ENCODE results near the gene IQGAP2.

IQGAP2 gene

DNA sequence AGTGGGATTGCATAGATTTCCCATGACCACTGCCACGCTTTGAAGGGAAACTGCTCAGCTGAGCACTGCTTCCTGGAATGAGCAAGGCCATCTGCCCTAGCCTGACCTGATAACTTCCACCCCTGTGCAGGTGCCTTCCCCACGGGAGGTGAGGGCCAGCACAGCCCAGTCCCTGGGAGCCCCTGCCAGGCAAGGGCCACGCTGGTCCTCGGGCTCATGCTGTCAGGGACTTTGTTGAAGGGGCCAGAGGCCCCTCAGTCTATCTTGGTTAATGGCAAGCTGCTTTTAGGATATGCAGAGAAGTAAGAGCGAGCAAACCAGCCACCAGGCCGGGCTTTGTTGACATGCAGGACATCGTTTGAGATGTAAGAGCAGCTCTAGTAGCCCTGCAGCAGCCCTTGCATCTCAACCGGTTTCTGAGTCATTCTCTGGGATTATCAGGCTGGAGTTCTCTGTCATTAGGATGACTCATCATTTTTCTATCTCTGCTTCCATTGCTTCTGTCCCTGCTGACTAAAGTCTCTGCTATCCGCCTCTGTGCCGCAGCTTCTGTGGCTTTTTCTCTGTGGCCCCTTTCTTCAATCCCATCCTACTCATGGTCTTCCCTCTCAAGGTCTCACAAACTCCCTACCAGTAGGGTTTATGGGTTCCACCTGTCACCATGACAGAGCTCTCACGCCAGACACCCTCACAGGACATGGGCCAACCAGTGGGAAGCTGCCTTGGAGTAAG is 30.6 kb upstream of the IQGAP2 start:
- Histone ChIP-seq H3K27ac (ENCODE audit: low read length) (no peak overlapping the region), H3K27me3 (ENCODE audit: control insufficient read depth in 1 of 2, insufficient read depth in 2 of 2, low read length in 2 of 2) (no peaks in the 10 kb centered on the region), H3K4me1 (ENCODE audit: control insufficient read depth, insufficient read depth, low read length) (no peaks in the 10 kb centered on the region), H3K9ac (ENCODE audit: low read length in 2 of 2) (no peak overlapping the region), H3K36me3 (ENCODE audit: control insufficient read depth in 2 of 2, insufficient read depth in 2 of 2, low read length in 2 of 2) (no peaks in the 10 kb centered on the region), H3K4me3 (ENCODE audit: low read length in 2 of 2) (no peak overlapping the region), H3K9me3 (ENCODE audit: control insufficient read depth in 2 of 2, low read length in 2 of 2) (no peaks in the 10 kb centered on the region)

GRCh38 chr5:76376148-76376865 is 26.8 kb upstream of the IQGAP2 start:
- Histone ChIP-seq H3K36me3 (ENCODE audit: control insufficient read depth in 2 of 2, insufficient read depth in 2 of 2, low read length in 2 of 2) (no peaks in the 10 kb centered on the region), H3K9ac (ENCODE audit: low read length in 2 of 2) (no peak overlapping the region), H3K27ac (ENCODE audit: low read length) (no peak overlapping the region)

DNA sequence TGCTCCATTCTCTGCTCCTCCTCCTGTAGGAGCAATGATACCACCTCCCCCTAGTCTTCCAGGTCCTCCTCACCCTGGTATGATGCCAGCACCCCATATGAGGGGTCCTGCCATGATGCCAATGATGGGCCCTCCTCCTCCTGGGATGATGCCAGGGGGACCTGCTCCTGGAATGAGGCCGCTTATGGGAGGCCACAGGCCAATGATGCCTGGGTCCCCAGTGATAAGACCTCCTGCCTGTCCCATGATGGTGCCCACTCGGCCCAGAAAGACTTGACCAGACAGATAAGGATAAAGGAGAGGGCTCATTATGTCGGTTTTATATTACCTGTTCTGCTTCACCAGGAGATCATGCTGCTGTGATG is 26.2 kb upstream of the IQGAP2 start:
- Histone ChIP-seq H3K36me3 (ENCODE audit: control insufficient read depth in 2 of 2, insufficient read depth in 2 of 2, low read length in 2 of 2) (no peaks in the 10 kb centered on the region), H3K27ac (ENCODE audit: low read length) (no peak overlapping the region), H3K4me3 (ENCODE audit: low read length in 2 of 2) (no peak overlapping the region), H3K4me1 (ENCODE audit: control insufficient read depth, insufficient read depth, low read length) (no peaks in the 10 kb centered on the region), H3K9ac (ENCODE audit: low read length in 2 of 2) (no peak overlapping the region), H3K9me3 (ENCODE audit: control insufficient read depth in 2 of 2, low read length in 2 of 2) (no peaks in the 10 kb centered on the region), H3K27me3 (ENCODE audit: control insufficient read depth in 1 of 2, insufficient read depth in 2 of 2, low read length in 2 of 2) (no peaks in the 10 kb centered on the region)

More at GRCh38 chr5:76376148-76376865, 26.8 kb upstream of the IQGAP2 start:
- Histone ChIP-seq H3K4me1 (ENCODE audit: control insufficient read depth, insufficient read depth, low read length) (no peaks in the 10 kb centered on the region), H3K9me3 (ENCODE audit: control insufficient read depth in 2 of 2, low read length in 2 of 2) (no peaks in the 10 kb centered on the region), H3K27me3 (ENCODE audit: control insufficient read depth in 1 of 2, insufficient read depth in 2 of 2, low read length in 2 of 2) (no peaks in the 10 kb centered on the region), H3K4me3 (ENCODE audit: low read length in 2 of 2) (no peak overlapping the region)

DNA sequence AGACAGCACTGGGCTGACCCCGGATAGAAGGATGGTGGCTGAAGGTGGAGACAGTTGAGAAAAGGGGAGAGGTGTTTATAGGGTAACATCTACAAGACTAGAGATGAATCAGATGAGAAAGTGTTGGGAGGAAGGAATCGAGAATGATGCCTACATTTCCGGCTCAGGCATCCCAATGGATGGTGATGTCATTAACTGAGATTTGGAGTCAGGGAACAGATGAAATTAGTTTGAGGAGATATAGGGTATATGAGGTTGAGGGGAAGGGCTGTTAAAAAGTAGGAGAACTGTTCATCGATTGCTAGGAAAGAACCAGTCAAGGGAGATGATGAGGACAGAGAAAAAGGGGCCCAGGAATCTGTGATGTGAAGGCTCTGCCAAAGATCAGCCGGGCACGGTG is 24.7 kb upstream of the IQGAP2 start:
- Histone ChIP-seq H3K27ac (ENCODE audit: low read length) (no peak overlapping the region), H3K27me3 (ENCODE audit: control insufficient read depth in 1 of 2, insufficient read depth in 2 of 2, low read length in 2 of 2) (no peaks in the 10 kb centered on the region), H3K9me3 (ENCODE audit: control insufficient read depth in 2 of 2, low read length in 2 of 2) (no peaks in the 10 kb centered on the region), H3K4me3 (ENCODE audit: low read length in 2 of 2) (no peak overlapping the region), H3K9ac (ENCODE audit: low read length in 2 of 2) (no peak overlapping the region), H3K4me1 (ENCODE audit: control insufficient read depth, insufficient read depth, low read length) (no peaks in the 10 kb centered on the region), H3K36me3 (ENCODE audit: control insufficient read depth in 2 of 2, insufficient read depth in 2 of 2, low read length in 2 of 2) (no peaks in the 10 kb centered on the region)

DNA sequence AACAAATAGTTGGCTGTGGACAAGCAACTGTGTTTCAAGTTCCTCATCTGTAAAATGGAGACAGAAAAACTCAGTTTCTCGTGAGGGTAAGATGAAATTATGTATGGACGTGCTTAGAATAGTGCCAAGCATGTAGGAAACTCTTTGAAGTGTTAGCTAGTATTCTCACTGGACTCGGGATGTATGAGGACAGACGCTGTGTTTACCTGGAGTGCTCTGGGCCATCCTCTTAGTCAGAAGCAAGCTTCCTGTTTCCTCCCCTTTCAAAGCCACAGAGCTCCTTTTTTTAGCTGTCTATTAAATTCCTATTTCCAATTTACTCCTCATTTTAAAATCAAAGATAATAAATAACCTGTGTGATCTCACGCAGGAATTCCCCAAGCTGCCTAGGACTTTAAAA is 23.8 kb upstream of the IQGAP2 start:
- Histone ChIP-seq H3K4me3 (ENCODE audit: low read length in 2 of 2) (no peak overlapping the region), H3K9ac (ENCODE audit: low read length in 2 of 2) (no peak overlapping the region), H3K4me1 (ENCODE audit: control insufficient read depth, insufficient read depth, low read length) (no peaks in the 10 kb centered on the region), H3K9me3 (ENCODE audit: control insufficient read depth in 2 of 2, low read length in 2 of 2) (no peaks in the 10 kb centered on the region), H3K27me3 (ENCODE audit: control insufficient read depth in 1 of 2, insufficient read depth in 2 of 2, low read length in 2 of 2) (no peaks in the 10 kb centered on the region), H3K27ac (ENCODE audit: low read length) (no peak overlapping the region), H3K36me3 (ENCODE audit: control insufficient read depth in 2 of 2, insufficient read depth in 2 of 2, low read length in 2 of 2) (no peaks in the 10 kb centered on the region)

GRCh38 chr5:76379855-76380254 is 23.2 kb upstream of the IQGAP2 start:
- Histone ChIP-seq H3K36me3 (ENCODE audit: control insufficient read depth in 2 of 2, insufficient read depth in 2 of 2, low read length in 2 of 2) (no peaks in the 10 kb centered on the region), H3K27ac (ENCODE audit: low read length) (no peak overlapping the region), H3K4me3 (ENCODE audit: low read length in 2 of 2) (no peak overlapping the region), H3K4me1 (ENCODE audit: control insufficient read depth, insufficient read depth, low read length) (no peaks in the 10 kb centered on the region), H3K9ac (ENCODE audit: low read length in 2 of 2) (no peak overlapping the region), H3K27me3 (ENCODE audit: control insufficient read depth in 1 of 2, insufficient read depth in 2 of 2, low read length in 2 of 2) (no peaks in the 10 kb centered on the region), H3K9me3 (ENCODE audit: control insufficient read depth in 2 of 2, low read length in 2 of 2) (no peaks in the 10 kb centered on the region)

GRCh38 chr5:76380346-76381066 is 22.6 kb upstream of the IQGAP2 start:
- H3K4me1 ChIP-seq (ENCODE audit: control insufficient read depth, insufficient read depth, low read length) = no peaks in the 10 kb centered on the region
- H3K27ac ChIP-seq (ENCODE audit: low read length) = no peak overlapping the region
- no peaks in the 10 kb centered on the region for H3K36me3 ChIP-seq (ENCODE audit: control insufficient read depth in 2 of 2, insufficient read depth in 2 of 2, low read length in 2 of 2)
- H3K27me3 ChIP-seq (ENCODE audit: control insufficient read depth in 1 of 2, insufficient read depth in 2 of 2, low read length in 2 of 2) = no peaks in the 10 kb centered on the region
- H3K9me3 ChIP-seq (ENCODE audit: control insufficient read depth in 2 of 2, low read length in 2 of 2) = no peaks in the 10 kb centered on the region
- H3K4me3 ChIP-seq (ENCODE audit: low read length in 2 of 2) = no peak overlapping the region
- H3K9ac ChIP-seq (ENCODE audit: low read length in 2 of 2) = no peak overlapping the region

DNA sequence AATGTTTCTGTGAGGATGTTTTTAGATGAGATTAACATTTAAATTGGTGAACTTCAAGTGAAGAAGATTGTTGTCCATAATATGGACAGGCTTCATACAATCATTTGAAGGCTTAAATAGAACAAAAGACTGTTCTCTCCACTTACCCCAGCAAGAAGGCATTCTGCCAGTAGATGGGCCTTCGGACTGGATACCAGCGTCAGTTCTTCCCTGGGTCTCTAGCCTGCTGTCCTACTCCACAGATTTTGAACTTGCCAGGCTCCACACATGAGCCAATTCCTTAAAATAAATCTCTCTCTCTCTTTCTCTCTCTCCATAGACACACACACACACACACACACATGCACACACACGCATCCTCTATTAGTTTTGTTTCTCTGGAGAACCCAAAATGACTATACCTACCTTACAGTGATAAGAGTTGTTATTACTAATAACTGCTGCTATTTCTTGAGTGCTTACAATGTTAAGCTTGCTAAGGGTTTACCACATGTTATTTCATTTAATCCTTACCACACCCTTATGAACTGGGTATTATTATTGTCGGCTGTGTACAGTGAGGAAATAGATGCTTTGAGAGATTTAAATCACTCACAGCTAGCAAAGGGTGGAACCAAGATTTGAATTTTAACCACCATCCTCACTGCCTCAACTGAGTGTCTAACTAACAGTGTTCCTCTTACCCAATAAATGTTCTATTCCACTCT is 19.8 kb upstream of the IQGAP2 start:
- H3K9me3 ChIP-seq (ENCODE audit: control insufficient read depth in 2 of 2, low read length in 2 of 2) = no peaks in the 10 kb centered on the region
- H3K27me3 ChIP-seq (ENCODE audit: control insufficient read depth in 1 of 2, insufficient read depth in 2 of 2, low read length in 2 of 2) = no peaks in the 10 kb centered on the region
- no peak overlapping the region for H3K27ac ChIP-seq (ENCODE audit: low read length)
- no peak overlapping the region for H3K9ac ChIP-seq (ENCODE audit: low read length in 2 of 2)
- H3K4me1 ChIP-seq (ENCODE audit: control insufficient read depth, insufficient read depth, low read length) = no peaks in the 10 kb centered on the region
- H3K36me3 ChIP-seq (ENCODE audit: control insufficient read depth in 2 of 2, insufficient read depth in 2 of 2, low read length in 2 of 2) = no peaks in the 10 kb centered on the region
- no peak overlapping the region for H3K4me3 ChIP-seq (ENCODE audit: low read length in 2 of 2)

DNA sequence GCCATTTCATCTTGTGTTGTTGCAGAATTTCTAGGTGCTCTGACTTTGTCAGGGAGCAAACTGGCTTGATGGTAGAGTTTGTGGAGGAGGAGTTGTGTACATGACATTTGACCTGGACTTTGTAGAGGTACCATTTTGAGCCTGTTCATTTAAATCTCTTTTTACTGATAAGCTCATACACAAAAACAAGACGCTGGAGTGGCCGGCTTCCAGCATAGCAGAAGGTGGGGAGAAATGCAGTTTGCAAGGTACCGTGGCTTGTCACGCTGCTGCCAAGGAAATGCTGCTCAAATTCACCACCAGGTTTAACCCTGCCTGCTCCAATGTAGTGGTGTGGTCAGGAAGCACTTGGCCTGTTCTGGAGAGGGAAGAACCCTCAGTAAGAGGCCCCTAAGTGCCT is 18.9 kb upstream of the IQGAP2 start:
- Histone ChIP-seq H3K27me3 (ENCODE audit: control insufficient read depth in 1 of 2, insufficient read depth in 2 of 2, low read length in 2 of 2) (no peaks in the 10 kb centered on the region), H3K4me1 (ENCODE audit: control insufficient read depth, insufficient read depth, low read length) (no peaks in the 10 kb centered on the region)

DNA sequence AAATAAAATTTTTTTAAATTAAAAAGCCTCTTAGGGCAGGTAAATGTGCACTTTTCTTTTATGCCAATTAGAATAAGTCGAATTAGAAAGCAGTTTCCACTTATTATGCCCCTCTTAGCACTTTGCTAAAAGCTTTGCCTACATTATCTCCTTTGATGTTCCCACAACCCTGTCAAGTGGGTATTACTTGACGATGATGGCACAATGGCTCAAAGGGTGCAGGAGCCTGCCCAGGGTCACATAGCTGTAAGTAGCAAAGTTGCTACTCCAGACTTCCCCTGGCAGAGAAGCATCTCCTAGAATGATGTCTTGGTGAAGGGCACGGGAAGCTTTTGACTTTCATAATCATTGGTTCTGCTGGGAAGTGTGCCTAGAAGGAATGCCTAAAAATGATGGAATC is 18.4 kb upstream of the IQGAP2 start:
- no peaks in the 10 kb centered on the region for H3K27me3 ChIP-seq (ENCODE audit: control insufficient read depth in 1 of 2, insufficient read depth in 2 of 2, low read length in 2 of 2)
- no peaks in the 10 kb centered on the region for H3K36me3 ChIP-seq (ENCODE audit: control insufficient read depth in 2 of 2, insufficient read depth in 2 of 2, low read length in 2 of 2)
- no peak overlapping the region for H3K9ac ChIP-seq (ENCODE audit: low read length in 2 of 2)
- no peaks in the 10 kb centered on the region for H3K9me3 ChIP-seq (ENCODE audit: control insufficient read depth in 2 of 2, low read length in 2 of 2)
- H3K4me1 ChIP-seq (ENCODE audit: control insufficient read depth, insufficient read depth, low read length) = no peaks in the 10 kb centered on the region
- H3K4me3 ChIP-seq (ENCODE audit: low read length in 2 of 2) = no peak overlapping the region
- no peak overlapping the region for H3K27ac ChIP-seq (ENCODE audit: low read length)

More for the DNA sequence above, 18.9 kb upstream of the IQGAP2 start:
- Histone ChIP-seq H3K36me3 (ENCODE audit: control insufficient read depth in 2 of 2, insufficient read depth in 2 of 2, low read length in 2 of 2) (no peaks in the 10 kb centered on the region), H3K9ac (ENCODE audit: low read length in 2 of 2) (no peak overlapping the region), H3K9me3 (ENCODE audit: control insufficient read depth in 2 of 2, low read length in 2 of 2) (no peaks in the 10 kb centered on the region), H3K4me3 (ENCODE audit: low read length in 2 of 2) (no peak overlapping the region), H3K27ac (ENCODE audit: low read length) (no peak overlapping the region)

Measured in stomach smooth muscle (tissue), 2 donors.